HepG2 (cell line): ENCODE measurements around the gene EVA1A. TPM values are rescaled to one million over a fixed set of nuclear protein-coding genes. Genes with fewer than 3 reads are reported as not detected.

Experiments
- ARID3A ChIP-seq: IDR thresholded peaks from 2 replicates; pipeline ENCODE4 v1.6.1; 2012; ENCODE audit warnings: low read depth, low read length, improper control_type of control experiment
- ATF7-NPFF ChIP-seq: sonication (generic); formaldehyde crosslinking; IDR thresholded peaks from 2 replicates; pipeline ENCODE4 v1.8.1; 2023; ENCODE audit warnings: mild to moderate bottlenecking, low read depth, missing genetic modification reagents, moderate library complexity
- DNMT3B ChIP-seq: conservative IDR thresholded peaks from 2 replicates; pipeline ENCODE4 v1.6.1; 2016; ENCODE audit warnings: missing biosample characterization, control low read depth
- HDAC6 ChIP-seq: fragments of 200-600 bp; sonication (generic); IDR thresholded peaks from 2 replicates; pipeline ENCODE4 v1.7.0; 2017; ENCODE audit warnings: mild to moderate bottlenecking, antibody characterized with exemption, low read length, low read depth
- HINFP ChIP-seq: sonication (generic); formaldehyde crosslinking; IDR thresholded peaks from 2 replicates; pipeline ENCODE4 v1.4.0; 2020; ENCODE audit warnings: low read depth, mild to moderate bottlenecking, missing genetic modification reagents
- HMGA1 ChIP-seq: sonication (generic); formaldehyde crosslinking; conservative IDR thresholded peaks from 2 replicates; pipeline ENCODE4 v1.4.0; 2020; ENCODE audit warnings: missing genetic modification reagents
- HOXD1 ChIP-seq: sonication (generic); formaldehyde crosslinking; IDR thresholded peaks from 2 replicates; pipeline ENCODE4 v1.5.0; 2020; ENCODE audit warnings: missing genetic modification reagents
- IRF2 ChIP-seq: IDR thresholded peaks from 2 replicates; pipeline ENCODE4 v1.6.1; 2018; ENCODE audit warnings: missing genetic modification reagents, missing compliant biosample characterization
- KDM1A ChIP-seq: IDR thresholded peaks from 2 replicates; pipeline ENCODE4 v1.6.1; 2016; ENCODE audit warnings: missing compliant biosample characterization
- NKX3-1 ChIP-seq: sonication (generic); formaldehyde crosslinking; IDR thresholded peaks from 2 replicates; pipeline ENCODE4 v1.5.0; 2020; ENCODE audit warnings: missing genetic modification reagents
- NONO ChIP-seq, 2 experiments: fragments of 450-650 bp in 1 of 2; sonication (generic) in 1 of 2; formaldehyde crosslinking in 1 of 2; IDR thresholded peaks in 1 of 2; conservative IDR thresholded peaks in 1 of 2; 2 replicates each; pipeline versions ENCODE4 v1.6.1 to v1.8.0; 2017 to 2022; ENCODE audit warnings: mild to moderate bottlenecking in 1 of 2, missing genetic modification reagents in 1 of 2, moderate library complexity in 1 of 2
- PHB2 ChIP-seq: fragments of 450-650 bp; IDR thresholded peaks from 2 replicates; pipeline ENCODE4 v1.6.1; 2018; ENCODE audit not compliant: partially characterized antibody
- PLSCR1 ChIP-seq: sonication (generic); formaldehyde crosslinking; IDR thresholded peaks from 2 replicates; pipeline ENCODE4 v1.5.0; 2020; ENCODE audit warnings: missing genetic modification reagents, mild to moderate bottlenecking, borderline replicate concordance
- RXRA ChIP-seq: sonication (generic); formaldehyde crosslinking; IDR thresholded peaks from 2 replicates; pipeline ENCODE4 v1.5.1; 2020; ENCODE audit warnings: missing genetic modification reagents
- SKI ChIP-seq: fragments of 450-650 bp; IDR thresholded peaks from one replicate; pipeline ENCODE4 v1.6.1; 2018; ENCODE audit warnings: mild to moderate bottlenecking; ENCODE audit not compliant: partially characterized antibody
- SP2 ChIP-seq: sonication (generic); formaldehyde crosslinking; IDR thresholded peaks from 2 replicates; pipeline ENCODE4 v1.5.1; 2020; ENCODE audit warnings: mild to moderate bottlenecking, missing genetic modification reagents
- SPEN ChIP-seq: sonication (generic); formaldehyde crosslinking; IDR thresholded peaks from 2 replicates; pipeline ENCODE4 v1.5.1; 2020; ENCODE audit warnings: low read depth, mild to moderate bottlenecking, missing genetic modification reagents
- SRY ChIP-seq: sonication (generic); formaldehyde crosslinking; IDR thresholded peaks from 2 replicates; pipeline ENCODE4 v1.8.0; 2022; ENCODE audit warnings: mild to moderate bottlenecking, missing genetic modification reagents
- ZNF101 ChIP-seq: sonication (generic); formaldehyde crosslinking; IDR thresholded peaks from 2 replicates; pipeline ENCODE4 v1.4.0; 2020; ENCODE audit warnings: mild to moderate bottlenecking, low read depth, missing genetic modification reagents, borderline replicate concordance
- ZNF160 ChIP-seq: sonication (generic); formaldehyde crosslinking; IDR thresholded peaks from 2 replicates; pipeline ENCODE4 v1.8.0; 2022; ENCODE audit warnings: mild to moderate bottlenecking, inconsistent platforms, missing genetic modification reagents
- ZNF224 ChIP-seq: sonication (generic); formaldehyde crosslinking; IDR thresholded peaks from 2 replicates; pipeline ENCODE4 v1.5.0; 2020; ENCODE audit warnings: mild to moderate bottlenecking, missing genetic modification reagents
- ZNF274 ChIP-seq: sonication (generic); formaldehyde crosslinking; IDR thresholded peaks from 2 replicates; pipeline ENCODE4 v1.5.1; 2020; ENCODE audit warnings: mild to moderate bottlenecking, missing genetic modification reagents
- ZNF282 ChIP-seq: fragments of 450-650 bp; IDR thresholded peaks from 2 replicates; pipeline ENCODE4 v1.6.1; 2018; ENCODE audit not compliant: partially characterized antibody
- ZNF333 ChIP-seq: sonication (generic); formaldehyde crosslinking; IDR thresholded peaks from 2 replicates; pipeline ENCODE4 v1.4.0; 2020; ENCODE audit warnings: mild to moderate bottlenecking, missing genetic modification reagents, borderline replicate concordance
- ZNF367 ChIP-seq: sonication (generic); formaldehyde crosslinking; IDR thresholded peaks from 2 replicates; pipeline ENCODE4 v1.4.0; 2020; ENCODE audit warnings: missing genetic modification reagents, borderline replicate concordance
- ZNF557 ChIP-seq: sonication (generic); formaldehyde crosslinking; IDR thresholded peaks from 2 replicates; pipeline ENCODE4 v1.4.0; 2020; ENCODE audit warnings: missing genetic modification reagents
- ZNF746 ChIP-seq: sonication (generic); formaldehyde crosslinking; IDR thresholded peaks from 2 replicates; pipeline ENCODE4 v1.8.0; 2022; ENCODE audit warnings: mild to moderate bottlenecking, missing genetic modification reagents
- ZNF772 ChIP-seq: sonication (generic); formaldehyde crosslinking; IDR thresholded peaks from 2 replicates; pipeline ENCODE4 v1.5.0; 2020; ENCODE audit warnings: mild to moderate bottlenecking, missing genetic modification reagents
- polyA plus RNA-seq, 8 experiments: library from polyadenylated mRNA; depleted of rRNA in 3 of 8; stranded (reverse) in 7 of 8; unstranded in 1 of 8; fragments of >200 nt; fragmentation: Illumina TruSeq in 4 of 8; extraction: Trizol in 4 of 8; gene quantifications; 2 replicates each; pipeline versions ENCODE4 v1.2.1 to v1.2.3, GENCODE V29; 2011 to 2016; ENCODE audit warnings: low read depth in 4 of 8, missing spikeins in 1 of 8, mixed read lengths in 1 of 8; ENCODE audit not compliant: insufficient read depth in 1 of 8
- total RNA-seq, 5 experiments: library from RNA; depleted of rRNA; stranded (reverse); fragments of >200 nt; fragmentation: Illumina TruSeq; extraction: Trizol; gene quantifications; 2 replicates each; pipeline ENCODE4 v1.2.3, GENCODE V29; 2016; ENCODE audit warnings: low read depth in 1 of 5

The EVA1A gene
- total and polyA plus RNA-seq, 2 of the 13 experiments (the other 11 are each of a cell fraction or from before 2014, with no cell fraction given): 57.5 to 57.8 TPM

- TF ChIP-seq SKI (no peak), HOXD1 (CRISPR knock-in tag) (peak; percentile 73; the same call in 1 of the 2 replicates), ZNF557 (CRISPR knock-in tag) (0 out of 2 replicates have a peak, but pooled peaks have one; percentile 29), HINFP (CRISPR knock-in tag) (no peak), DNMT3B (CRISPR knock-in tag) (0 out of 2 replicates have a peak, but pooled peaks have one; percentile 40), ZNF274 (CRISPR knock-in tag) (no peak; the same call in 1 of the 2 replicates), ZNF772 (CRISPR knock-in tag) (no peak; the same call in none of the 2 replicates), SRY (CRISPR knock-in tag) (no peak; the same call in 1 of the 2 replicates), ZNF224 (no peak), ZNF367 (CRISPR knock-in tag) (no peak), ZNF333 (CRISPR knock-in tag) (no peak), PLSCR1 (CRISPR knock-in tag) (no peak), KDM1A (CRISPR knock-in tag) (no peak), SPEN (peak; percentile 65; the same call in 1 of the 2 replicates), ARID3A (peak; percentile 53), ZNF746 (CRISPR knock-in tag) (peak; percentile 83), ZNF160 (CRISPR knock-in tag) (no peak), NONO (IDR thresholded peaks at IDR 0.05) (no peak), NONO (CRISPR knock-in tag; conservative IDR thresholded peaks at IDR 0.05) (peak; percentile 30; the same call in 1 of the 2 replicates), ATF7-NPFF (peak; percentile 42; the same call in 1 of the 2 replicates), PHB2 (no peak), ZNF282 (no peak), RXRA (CRISPR knock-in tag) (no peak), ZNF101 (CRISPR knock-in tag) (no peak), NKX3-1 (peak; percentile 50; the same call in 1 of the 2 replicates), IRF2 (peak; percentile 70), SP2 (CRISPR knock-in tag) (no peak), HDAC6 (no peak), HMGA1 (CRISPR knock-in tag) (no peak)
These were observed 10.4 kb upstream of the EVA1A start (continued) for GRCh38 chr2:75570948-75571729.
